Uterus (tissue), 4 donors: ENCODE results near the gene CORO1A. TPM values are rescaled to one million over a fixed set of nuclear protein-coding genes. Genes with fewer than 3 reads are reported as not detected.
A peak's percentile ranks its signal among the peaks of the same experiment; 100 is the strongest.
"Not testable (repeated sequence)": the region's sequence is repeated elsewhere in the genome, so short reads cannot be mapped to it uniquely, and the experiment has no call there.

Source experiments
- DNase-seq, 2 donors: peaks; one replicate each; pipeline ENCODE4 v3.0.0-alpha.2; 2019 to 2020
- H3K27ac ChIP-seq, 2 donors: fragments of 200-600 bp; sonication (generic); 1 replicate in 1 of 2; 2 replicates in 1 of 2; pipeline ENCODE4 v1.5.1; 2016 to 2018
- H3K27me3 ChIP-seq, 2 donors: fragments of 200-600 bp; sonication (generic); one replicate each; pipeline ENCODE4 v1.5.1; 2018 to 2019; ENCODE audit warnings: control low read depth in 1 of 2
- H3K36me3 ChIP-seq, 2 donors: fragments of 200-600 bp; sonication (generic); one replicate each; pipeline ENCODE4 v1.5.1; 2019; ENCODE audit warnings: control low read depth in 1 of 2
- H3K4me1 ChIP-seq, 2 donors: fragments of 200-600 bp; sonication (generic); one replicate each; pipeline ENCODE4 v1.5.1; 2018 to 2019; ENCODE audit warnings: control low read depth in 1 of 2
- H3K4me3 ChIP-seq, 2 donors: fragments of 200-600 bp; sonication (generic); 1 replicate in 1 of 2; 2 replicates in 1 of 2; pipeline ENCODE4 v1.5.1; 2018 to 2019; ENCODE audit warnings: mild to moderate bottlenecking in 1 of 2
- H3K9me3 ChIP-seq, 2 donors: fragments of 200-600 bp; sonication (generic); one replicate each; pipeline ENCODE4 v1.5.1; 2019; ENCODE audit warnings: control low read depth in 1 of 2
- POLR2A ChIP-seq, 2 donors: fragments of 450-650 bp; IDR thresholded peaks; one replicate each; pipeline ENCODE4 v1.6.1; 2016; ENCODE audit warnings: antibody characterized with exemption in 2 of 2, mild to moderate bottlenecking in 1 of 2, moderate library complexity in 1 of 2
- intact Hi-C: fragments of 100-400 bp; cut with DNase I; formaldehyde crosslinking; loops from one replicate; pipeline ENCODE4 v1.15.1; 2023; ENCODE audit warnings: low total_unique reads
- total RNA-seq, 4 donors: library from RNA; depleted of rRNA in 3 of 4; stranded (reverse); fragments of >200 nt in 3 of 4; gene quantifications; one replicate each; pipeline versions ENCODE4 v1.1.0 to v1.2.4, GENCODE V29; 2014 to 2023
- TF ChIP-seq, protein P1 (sequence below), 4 experiments: fragments of 200-600 bp in 2 of 4; fragments of 450-650 bp in 2 of 4; sonication (generic) in 2 of 4; IDR thresholded peaks; one replicate each; pipeline ENCODE4 v1.5.1; 2016 to 2019; ENCODE audit warnings: antibody characterized with exemption in 4 of 4, mild to moderate bottlenecking in 2 of 4, moderate library complexity in 1 of 4
- donor health status: DM: yes; HTN: yes; CAD: no.

The CORO1A gene
- total RNA-seq, 4 donors from 2014 or later, result 12.7 to 30.5 (median 18.2) TPM

DNA sequence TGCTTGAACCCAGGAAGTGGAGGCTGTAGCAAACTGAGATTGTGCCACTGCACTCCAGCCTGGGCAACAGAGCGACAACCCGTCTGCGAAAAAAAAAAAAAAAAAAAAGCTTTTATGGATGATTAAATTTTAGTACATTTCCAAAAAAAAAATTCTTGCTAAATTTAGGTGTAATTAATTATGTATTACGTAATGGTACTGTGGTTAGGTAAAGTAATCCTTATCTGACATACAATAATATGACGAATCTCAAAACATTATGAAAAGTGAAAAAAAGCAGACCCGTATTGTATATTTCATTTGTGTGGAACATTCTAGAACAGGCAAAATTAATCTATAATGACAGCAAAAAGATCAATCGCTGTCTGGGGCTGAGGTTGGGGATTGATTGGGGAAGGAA lies 10.3 kb upstream of the CORO1A start:
- DNase-seq, result no peak
- TF ChIP-seq, protein P1, sequence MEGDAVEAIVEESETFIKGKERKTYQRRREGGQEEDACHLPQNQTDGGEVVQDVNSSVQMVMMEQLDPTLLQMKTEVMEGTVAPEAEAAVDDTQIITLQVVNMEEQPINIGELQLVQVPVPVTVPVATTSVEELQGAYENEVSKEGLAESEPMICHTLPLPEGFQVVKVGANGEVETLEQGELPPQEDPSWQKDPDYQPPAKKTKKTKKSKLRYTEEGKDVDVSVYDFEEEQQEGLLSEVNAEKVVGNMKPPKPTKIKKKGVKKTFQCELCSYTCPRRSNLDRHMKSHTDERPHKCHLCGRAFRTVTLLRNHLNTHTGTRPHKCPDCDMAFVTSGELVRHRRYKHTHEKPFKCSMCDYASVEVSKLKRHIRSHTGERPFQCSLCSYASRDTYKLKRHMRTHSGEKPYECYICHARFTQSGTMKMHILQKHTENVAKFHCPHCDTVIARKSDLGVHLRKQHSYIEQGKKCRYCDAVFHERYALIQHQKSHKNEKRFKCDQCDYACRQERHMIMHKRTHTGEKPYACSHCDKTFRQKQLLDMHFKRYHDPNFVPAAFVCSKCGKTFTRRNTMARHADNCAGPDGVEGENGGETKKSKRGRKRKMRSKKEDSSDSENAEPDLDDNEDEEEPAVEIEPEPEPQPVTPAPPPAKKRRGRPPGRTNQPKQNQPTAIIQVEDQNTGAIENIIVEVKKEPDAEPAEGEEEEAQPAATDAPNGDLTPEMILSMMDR (IDR thresholded peaks at IDR 0.05), result no peak
- no peak for TF ChIP-seq POLR2A (IDR thresholded peaks at IDR 0.05)
- intact Hi-C loops, result no loop called here
- Histone ChIP-seq H3K27me3 (no peaks in the 10 kb centered on the region), H3K4me1 (no peaks in the 10 kb centered on the region), H3K9me3 (no peaks in the 10 kb centered on the region), H3K4me3 (no peak overlapping the region), H3K27ac (no peak overlapping the region), H3K36me3 (no peaks in the 10 kb centered on the region)

DNA sequence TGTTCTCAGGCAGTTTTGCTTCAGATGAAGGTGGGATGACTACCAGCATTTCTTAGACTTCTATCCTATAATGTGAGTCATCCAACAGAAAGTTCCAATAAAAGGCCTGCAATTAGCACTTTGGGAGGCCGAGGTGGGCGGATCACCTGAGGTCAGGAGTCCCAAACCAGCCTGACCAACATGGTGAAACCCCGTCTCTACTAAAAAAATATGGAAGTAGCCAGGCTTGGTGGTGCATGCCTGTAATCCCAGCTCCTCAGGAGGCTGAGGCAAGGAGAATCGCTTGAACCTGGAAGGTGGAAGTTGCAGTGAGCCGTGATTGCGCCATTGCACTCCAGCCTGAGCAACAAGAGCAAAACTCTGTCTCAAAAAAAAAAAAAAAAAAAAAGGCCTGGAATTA lies 6.5 kb upstream of the CORO1A start:
- H3K4me1 ChIP-seq, H3K4me3 ChIP-seq, DNase-seq, H3K27me3 ChIP-seq, H3K9me3 ChIP-seq, H3K27ac ChIP-seq, intact Hi-C loops, H3K36me3 ChIP-seq: not testable (repeated sequence)

DNA sequence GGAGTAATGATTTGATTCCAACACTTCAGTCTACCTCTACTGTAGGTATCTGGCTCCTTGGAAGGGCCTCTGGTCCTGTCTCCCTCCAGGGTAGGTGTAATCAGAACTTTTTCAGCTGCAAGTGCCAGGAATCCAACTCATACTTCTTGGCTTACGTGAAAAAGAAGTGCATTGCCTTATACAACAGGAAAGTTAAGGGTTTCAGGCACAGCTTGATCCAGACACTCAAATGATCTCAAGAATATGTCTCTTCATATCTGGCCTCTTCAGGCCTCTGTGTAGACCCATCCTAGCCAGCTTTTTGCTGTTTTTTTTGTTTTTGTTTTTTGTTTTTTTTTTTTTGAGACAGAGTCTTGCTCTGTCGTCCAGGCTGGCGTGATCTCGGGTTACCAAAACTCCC lies 4.2 kb upstream of the CORO1A start:
- Histone ChIP-seq H3K9me3 (no peaks in the 10 kb centered on the region), H3K36me3 (no peaks in the 10 kb centered on the region), H3K27ac (no peak overlapping the region), H3K27me3 (no peaks in the 10 kb centered on the region), H3K4me3 (no peak overlapping the region), H3K4me1 (peaks cover 0 to 7% of the 10 kb centered on the region in 2 donors)
- TF ChIP-seq POLR2A (IDR thresholded peaks at IDR 0.05), result no peak
- intact Hi-C loops, result no loop called here
- no peak for DNase-seq

DNA sequence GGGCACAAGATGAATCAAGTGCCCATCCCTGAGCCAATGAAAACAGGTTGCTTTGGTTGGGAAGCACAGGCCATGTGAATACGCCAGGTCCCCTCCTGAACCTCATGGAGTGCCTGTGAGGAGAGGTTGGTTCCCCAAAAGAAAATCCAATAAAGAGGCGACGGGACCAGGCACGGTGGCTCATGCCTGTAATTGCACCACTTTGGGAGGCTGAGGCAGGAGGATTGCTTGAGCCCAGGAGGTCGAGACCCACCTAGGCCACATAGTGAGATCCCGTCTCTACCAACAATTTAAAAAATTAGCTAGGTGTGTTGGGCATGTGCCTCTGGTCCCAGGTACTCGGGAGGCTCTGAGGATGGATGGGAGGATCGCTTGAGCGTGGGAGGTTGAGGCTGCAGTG lies 3.5 kb upstream of the CORO1A start:
- Histone ChIP-seq H3K27ac (no peak overlapping the region), H3K36me3 (no peaks in the 10 kb centered on the region), H3K9me3 (no peaks in the 10 kb centered on the region), H3K4me1 (peaks cover 0 to 8% of the 10 kb centered on the region in 2 donors), H3K27me3 (no peaks in the 10 kb centered on the region), H3K4me3 (no peak overlapping the region)
- intact Hi-C loops, result no loop called here
- TF ChIP-seq, protein P1 (IDR thresholded peaks at IDR 0.05), result no peak
- TF ChIP-seq POLR2A (IDR thresholded peaks at IDR 0.05), result no peak
- DNase-seq, result no peak

DNA sequence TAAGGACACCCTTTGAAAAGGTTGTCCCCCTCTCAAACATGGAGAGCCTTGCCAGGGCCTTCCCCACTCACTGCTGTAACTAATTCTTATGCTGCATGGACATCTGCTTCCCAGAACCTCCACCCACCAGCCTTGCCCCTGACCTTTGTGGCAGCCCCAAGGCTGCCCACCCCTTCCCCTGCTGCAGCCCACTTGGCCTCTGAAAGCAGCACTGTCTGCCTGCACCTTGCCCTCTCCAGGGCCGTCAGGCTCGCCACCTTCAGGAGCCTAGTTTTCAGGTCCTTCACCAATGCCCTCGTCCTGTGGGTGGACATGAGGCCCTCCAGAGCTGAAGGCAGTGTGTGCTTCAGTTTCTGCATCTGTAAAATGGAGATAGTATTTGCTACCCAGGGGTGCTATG lies 2.7 kb upstream of the CORO1A start:
- no peak overlapping the region for H3K4me3 ChIP-seq
- DNase-seq, result no peak
- H3K4me1 ChIP-seq, result peaks cover 0 to 8% of the 10 kb centered on the region in 2 donors
- no peak overlapping the region for H3K27ac ChIP-seq
- H3K9me3 ChIP-seq, result no peaks in the 10 kb centered on the region
- no peaks in the 10 kb centered on the region for H3K27me3 ChIP-seq
- intact Hi-C loops, result no loop called here
- no peaks in the 10 kb centered on the region for H3K36me3 ChIP-seq
- TF ChIP-seq POLR2A (IDR thresholded peaks at IDR 0.05), result no peak
- TF ChIP-seq, protein P1 (IDR thresholded peaks at IDR 0.05), result no peak

DNA sequence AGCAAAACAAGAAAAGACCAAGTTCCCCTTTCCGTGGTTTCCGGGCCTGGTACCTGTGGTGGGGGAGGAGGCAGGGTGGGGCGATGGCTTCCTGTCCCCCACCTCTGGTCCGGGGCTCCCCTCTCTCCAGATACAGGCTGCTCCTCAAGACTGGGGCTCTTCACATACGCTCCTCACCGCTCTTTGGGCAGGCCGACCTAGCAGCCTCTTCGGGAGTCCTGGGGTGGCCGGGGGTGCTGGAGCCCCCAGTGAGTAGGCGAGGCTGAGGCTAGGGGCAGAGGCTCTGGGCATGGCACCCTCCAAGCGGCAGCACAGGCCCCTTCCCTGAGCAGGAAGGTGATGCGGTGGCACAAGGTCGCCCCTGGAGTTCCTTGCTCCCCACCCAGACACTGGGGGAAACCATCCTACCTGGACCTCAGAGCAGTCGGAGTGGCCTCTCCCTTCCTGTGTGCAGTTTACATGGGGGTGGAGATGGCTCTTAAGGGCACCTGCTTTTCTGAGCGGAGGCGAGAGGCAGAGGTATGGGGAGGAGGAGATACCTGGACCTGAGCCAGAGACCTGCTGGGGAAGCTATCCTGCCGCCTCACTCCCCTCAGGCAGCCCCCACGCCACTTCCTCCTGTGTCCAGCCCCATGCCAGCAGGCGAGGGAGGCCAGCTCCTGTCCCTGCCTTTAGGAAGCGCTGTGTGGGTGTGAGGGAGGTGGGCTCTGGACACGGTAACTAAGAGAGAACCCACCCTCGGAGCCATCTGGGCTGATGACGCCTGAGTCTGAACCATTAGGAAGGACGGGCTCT lies 891 bp downstream of the CORO1A start:
- H3K4me1 ChIP-seq, result peaks cover 0 to 8% of the 10 kb centered on the region in 2 donors
- peak; percentile 19 to 30 for DNase-seq
- H3K4me3 ChIP-seq, result peak overlapping the region in 1 of 2 donors; percentile 49
- TF ChIP-seq, protein P1 (IDR thresholded peaks at IDR 0.05), result no peak
- no peak for TF ChIP-seq POLR2A (IDR thresholded peaks at IDR 0.05)
- intact Hi-C loops, result no loop called here
- H3K27me3 ChIP-seq, result no peaks in the 10 kb centered on the region
- H3K9me3 ChIP-seq, result no peaks in the 10 kb centered on the region
- H3K27ac ChIP-seq, result no peak overlapping the region
- H3K36me3 ChIP-seq, result no peaks in the 10 kb centered on the region
